GM20000 (cell line): Measurements from ENCODE around the gene SPIRE1.

Source experiments
- DNase-seq: peaks from one replicate; pipeline ENCODE4 v3.0.0; 2012; ENCODE audit warnings: low spot score
- CTCF ChIP-seq: IDR thresholded peaks from 2 replicates; pipeline ENCODE4 v1.5.1; 2012; ENCODE audit warnings: mild to moderate bottlenecking, control low read depth; ENCODE audit errors: extremely low read depth, missing control alignments

The SPIRE1 gene

GRCh38 chr18:12615748-12616147 is 42.2 kb downstream of the SPIRE1 start:
- no peak for DNase-seq
- no peak for TF ChIP-seq CTCF

- no peak for DNase-seq
- no peak for TF ChIP-seq CTCF
Measured at GRCh38 chr18:12608301-12608700, 49.6 kb downstream of the SPIRE1 start.

GRCh38 chr18:12606592-12607315 is 51.2 kb downstream of the SPIRE1 start:
- TF ChIP-seq CTCF = no peak
- no peak for DNase-seq

- no peak for TF ChIP-seq CTCF
- DNase-seq = no peak
Measured at GRCh38 chr18:12604445-12605007, 53.4 kb downstream of the SPIRE1 start.

GRCh38 chr18:12599966-12600365 is 57.9 kb downstream of the SPIRE1 start:
- no peak for TF ChIP-seq CTCF
- no peak for DNase-seq

GRCh38 chr18:12599543-12599942 is 58.4 kb downstream of the SPIRE1 start:
- no peak for DNase-seq

More at GRCh38 chr18:12599543-12599942, 58.4 kb downstream of the SPIRE1 start:
- TF ChIP-seq CTCF = no peak
